Skeletal muscle cell (primary cell): ENCODE measurements around the gene CDC42SE1.
"Not testable (repeated sequence)": the region's sequence is repeated elsewhere in the genome, so short reads cannot be mapped to it uniquely, and the experiment has no call there.

ENCODE experiments used
- DNase-seq: peaks from one replicate; pipeline ENCODE4 v3.0.0-alpha.2; 2010; ENCODE audit warnings: low read depth
- H3K4me3 ChIP-seq: 2 replicates; pipeline ENCODE4 v1.5.1; 2011; ENCODE audit warnings: low read depth, mild to moderate bottlenecking, control low read depth, low read length, moderate library complexity

CDC42SE1 gene

GRCh38 chr1:151059109-151060006 lies at the start of gene CDC42SE1:
Gene CDC42SE1 (minus strand): TSS chr1:151059622. CDS start chr1:151055730, 3,892 bp downstream.
- peak within 1 kb of the TSS; percentile 77 for H3K4me3 ChIP-seq
- no peak for DNase-seq

- no peak overlapping the region for H3K4me3 ChIP-seq
- no peak for DNase-seq
Measured at GRCh38 chr1:151108331-151108730, 48.9 kb upstream of the CDC42SE1 start.

DNA sequence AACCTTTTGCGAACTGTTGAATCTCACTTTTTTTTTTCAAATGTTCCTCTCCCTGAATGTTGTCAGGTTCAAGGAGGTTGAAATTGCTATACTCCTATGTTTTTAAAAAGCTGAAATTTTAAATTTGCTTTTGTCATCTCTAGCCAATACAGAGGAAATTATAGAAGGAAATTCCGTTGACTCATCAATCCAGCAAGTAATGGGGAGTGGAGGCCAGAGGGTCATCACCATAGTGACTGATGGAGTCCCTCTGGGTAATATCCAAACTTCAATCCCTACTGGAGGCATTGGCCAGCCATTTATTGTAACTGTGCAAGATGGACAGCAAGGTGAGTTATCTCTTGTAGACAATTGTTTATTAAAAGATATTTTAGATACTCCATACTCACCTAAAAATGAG lies 47.5 kb upstream of the CDC42SE1 start:
- DNase-seq, result no peak
- no peak overlapping the region for H3K4me3 ChIP-seq

DNA sequence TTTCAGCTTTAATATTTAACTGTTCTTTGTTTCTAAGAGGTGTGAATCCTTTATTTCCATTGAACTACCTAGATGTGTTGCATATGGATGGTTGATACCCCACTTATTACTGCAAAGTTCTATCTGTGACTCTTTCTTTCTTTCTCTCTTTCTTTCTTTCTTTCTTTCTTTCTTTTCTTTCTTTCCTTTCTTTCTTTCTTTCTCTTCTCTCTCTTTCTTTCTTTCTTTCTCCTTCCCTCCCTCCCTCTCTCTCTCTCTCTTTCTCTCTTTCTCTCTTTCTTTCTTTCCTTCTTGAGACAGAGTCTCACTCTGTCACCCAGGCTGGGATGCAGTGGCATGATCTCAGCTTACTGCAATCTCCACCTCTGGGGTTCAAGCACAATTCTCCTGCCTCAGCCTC lies 45.2 kb upstream of the CDC42SE1 start:
- DNase-seq, result no peak
- H3K4me3 ChIP-seq, result no peak overlapping the region

GRCh38 chr1:151098126-151098525 lies 38.7 kb upstream of the CDC42SE1 start:
- H3K4me3 ChIP-seq, result no peak overlapping the region
- DNase-seq, result no peak

GRCh38 chr1:151097426-151097825 lies 38.0 kb upstream of the CDC42SE1 start:
- not testable (repeated sequence) for DNase-seq, H3K4me3 ChIP-seq

- H3K4me3 ChIP-seq, result no peak overlapping the region
- DNase-seq, result no peak
Measured at GRCh38 chr1:151085953-151086559, 26.6 kb upstream of the CDC42SE1 start.

DNA sequence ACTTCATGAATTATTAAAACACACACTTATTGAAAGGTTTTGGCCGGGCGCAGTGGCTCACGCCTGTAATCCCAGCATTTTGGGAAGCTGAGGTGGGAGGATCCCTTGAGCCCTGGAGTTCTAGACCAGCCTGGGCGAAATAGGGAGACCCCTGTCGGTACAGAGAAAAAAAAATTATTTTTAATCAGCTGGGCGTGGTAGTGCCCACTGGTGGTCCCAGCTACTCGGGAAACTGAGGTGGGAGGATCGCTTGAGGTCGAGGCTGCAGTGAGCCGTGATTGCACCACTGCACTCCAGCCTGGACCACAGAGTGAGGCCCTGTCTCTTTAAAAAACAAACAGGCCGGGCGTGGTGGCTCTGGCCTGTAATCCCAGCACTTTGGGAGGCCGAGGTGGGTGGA lies 12.8 kb upstream of the CDC42SE1 start:
- no peak for DNase-seq
- no peak overlapping the region for H3K4me3 ChIP-seq

DNA sequence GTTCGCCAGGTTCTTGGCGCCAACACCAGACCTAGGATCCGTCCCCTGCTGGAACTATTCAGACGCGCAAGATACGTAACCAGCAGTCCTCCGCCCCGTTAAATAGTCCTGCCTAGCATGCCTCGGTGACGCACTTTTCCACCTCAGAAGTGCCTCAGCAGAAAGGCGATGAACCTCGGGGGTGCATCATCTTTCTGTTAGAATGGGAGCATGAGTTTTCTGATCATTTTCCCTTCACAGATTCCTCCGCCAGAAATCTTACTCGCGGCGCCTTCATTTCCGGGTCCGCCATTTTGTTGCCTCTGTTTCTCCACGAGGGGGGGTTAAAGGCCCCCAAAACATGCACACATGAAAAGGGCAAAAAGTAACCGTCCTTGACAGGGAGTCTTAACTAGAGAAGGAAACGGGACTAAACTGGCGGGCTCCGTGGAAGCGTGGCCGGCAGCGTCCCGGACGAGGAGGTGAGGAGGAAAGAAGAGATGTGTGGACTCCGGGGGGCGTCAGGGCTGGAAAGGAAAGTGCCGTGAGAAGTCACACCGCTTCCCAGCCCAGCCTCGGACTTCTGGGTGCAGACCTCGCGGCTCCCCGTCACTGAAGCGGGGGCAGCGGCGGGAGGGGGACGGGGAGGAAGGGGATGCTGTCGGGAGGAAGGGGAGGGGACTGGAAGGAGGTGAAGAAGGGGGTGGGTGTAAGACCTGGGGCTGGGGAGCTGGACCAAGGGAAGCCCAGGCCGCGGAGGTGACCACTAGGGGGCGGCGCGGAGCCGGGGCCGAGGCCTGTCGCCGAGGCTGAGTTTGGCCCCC lies 11.3 kb upstream of the CDC42SE1 start, which contains the start of gene GABPB2:
TSS of gene GABPB2 (plus strand) at position 288 of the 803 bp plus-strand sequence. CDS start 17,429 bp downstream, outside the sequence.
- DNase-seq, result peak; percentile 99
- H3K4me3 ChIP-seq, result peak within 1 kb of the TSS; percentile 61

DNA sequence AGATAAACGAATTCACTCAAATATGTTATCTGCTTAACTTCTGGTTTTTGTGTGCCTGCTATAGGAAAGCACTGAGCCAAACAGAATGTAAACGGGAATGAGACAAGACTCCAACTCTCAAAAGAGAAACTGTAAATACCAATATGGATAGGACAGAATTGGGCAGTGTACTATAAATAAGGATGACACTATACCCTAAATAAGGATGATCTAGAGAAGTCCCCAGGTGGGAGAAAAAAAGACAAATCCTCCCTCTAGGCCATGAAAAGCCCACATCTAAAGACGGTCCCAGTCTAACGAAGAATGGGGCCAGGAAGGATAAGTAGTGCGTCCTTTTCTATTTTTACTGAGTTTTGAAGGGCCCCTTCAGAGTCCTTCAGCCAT lies 9.7 kb upstream of the CDC42SE1 start:
- no peak for DNase-seq
- no peak overlapping the region for H3K4me3 ChIP-seq

DNA sequence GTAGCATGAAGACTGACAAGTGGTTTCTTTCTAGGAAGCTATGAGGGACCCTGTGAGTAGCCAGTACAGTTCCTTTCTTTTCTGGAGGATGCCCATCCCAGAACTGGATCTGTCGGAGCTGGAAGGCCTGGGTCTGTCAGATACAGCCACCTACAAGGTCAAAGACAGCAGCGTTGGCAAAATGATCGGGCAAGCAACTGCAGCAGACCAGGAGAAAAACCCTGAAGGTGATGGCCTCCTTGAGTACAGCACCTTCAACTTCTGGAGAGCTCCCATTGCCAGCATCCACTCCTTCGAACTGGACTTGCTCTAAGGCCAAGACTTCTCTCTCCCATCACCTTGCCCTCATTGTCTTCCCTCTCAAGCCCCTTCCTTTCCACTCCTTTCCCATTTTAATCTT lies 7.8 kb upstream of the CDC42SE1 start:
- H3K4me3 ChIP-seq, result no peak overlapping the region
- DNase-seq, result no peak

- no peak for DNase-seq
Measured at GRCh38 chr1:151065089-151065645, 5.7 kb upstream of the CDC42SE1 start.

GRCh38 chr1:151062741-151063371 lies 3.4 kb upstream of the CDC42SE1 start:
- no peak for DNase-seq

More at GRCh38 chr1:151065089-151065645, 5.7 kb upstream of the CDC42SE1 start:
- no peak overlapping the region for H3K4me3 ChIP-seq

DNA sequence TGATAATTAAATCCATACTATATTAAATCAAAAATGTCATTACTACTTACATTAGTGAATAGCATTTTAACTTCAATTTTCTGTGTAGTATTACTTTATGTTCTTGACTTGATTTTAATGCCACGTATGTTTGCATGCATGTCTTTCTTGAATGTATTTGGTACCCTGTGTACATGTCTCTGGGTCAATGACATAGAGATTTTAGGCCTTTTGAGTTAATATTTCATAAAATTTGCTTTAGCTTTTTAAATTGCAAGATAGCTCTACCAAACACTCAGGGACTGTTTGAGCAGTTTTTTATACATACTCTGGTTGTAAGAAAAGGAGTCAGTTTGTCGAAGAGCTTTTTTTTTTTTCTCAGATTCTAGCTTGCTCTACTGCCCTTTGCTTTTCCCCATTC lies 2.3 kb upstream of the CDC42SE1 start:
- DNase-seq, result no peak
- H3K4me3 ChIP-seq, result peak overlapping the region; percentile 77

More at GRCh38 chr1:151062741-151063371, 3.4 kb upstream of the CDC42SE1 start:
- H3K4me3 ChIP-seq, result peak overlapping the region; percentile 8

DNA sequence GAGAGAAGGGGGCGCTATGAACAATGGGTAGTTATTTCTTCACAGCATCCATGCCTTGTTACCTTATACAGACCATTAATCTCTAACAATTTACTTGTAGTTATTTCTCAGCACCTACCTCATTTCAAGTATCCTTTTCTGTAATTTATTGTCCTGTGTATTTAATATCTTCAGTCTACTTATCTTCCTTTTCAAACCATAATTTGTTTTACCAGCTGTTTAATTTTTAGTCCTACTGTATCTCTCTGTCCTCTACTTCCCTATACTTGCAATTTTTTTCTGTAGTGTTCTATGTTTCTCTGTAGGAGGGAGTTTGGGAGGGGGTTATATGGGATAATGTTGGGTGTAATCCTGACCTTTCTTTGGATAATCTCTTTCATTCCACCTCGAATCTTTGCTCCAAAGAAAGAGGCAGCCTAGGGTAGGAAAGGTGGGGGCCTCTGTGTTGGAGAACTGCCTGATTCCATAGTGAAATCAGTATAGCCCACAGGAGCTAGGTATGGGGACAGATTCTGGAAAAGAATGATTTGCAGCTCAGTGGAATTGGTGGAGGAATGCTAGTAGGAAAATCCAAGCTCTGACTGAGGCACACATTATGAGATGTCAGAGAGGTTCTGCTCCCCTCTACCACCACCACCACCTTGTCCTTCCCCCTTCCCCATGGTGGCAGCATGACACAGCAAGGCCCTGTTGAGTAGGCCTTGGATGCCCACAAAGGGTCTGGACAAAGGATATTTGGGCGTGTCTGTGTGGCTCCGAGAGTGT lies 1.4 kb upstream of the CDC42SE1 start:
- DNase-seq, result no peak
- peak overlapping the region; percentile 77 for H3K4me3 ChIP-seq

- no peak for DNase-seq
- H3K4me3 ChIP-seq, result peak within 1 kb of the TSS; percentile 77
Measured at GRCh38 chr1:151060007-151060656, 710 bp upstream of the CDC42SE1 start, which contains the start of gene MLLT11. Gene MLLT11 (plus strand): TSS chr1:151060397. CDS start chr1:151067225, 6,828 bp downstream.

DNA sequence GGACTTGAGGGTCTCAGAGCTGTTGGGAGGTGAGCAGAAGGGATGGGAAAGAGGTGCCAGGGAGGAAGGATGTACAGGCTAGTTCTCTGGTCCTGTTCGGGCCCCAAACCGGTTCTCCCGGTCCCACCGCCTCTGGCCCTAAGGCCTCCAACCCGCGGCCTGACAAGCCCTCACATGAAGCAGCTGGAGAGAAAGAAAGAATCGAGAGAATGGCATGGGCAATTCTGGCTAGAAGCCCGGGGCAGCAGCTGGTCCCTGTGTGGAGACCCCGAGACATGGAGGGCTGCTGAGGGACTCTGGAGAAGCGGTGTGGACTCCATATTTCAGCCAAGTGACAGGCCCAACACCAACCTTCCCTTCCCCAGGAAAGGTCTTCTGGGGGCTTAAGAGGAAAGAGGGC lies 730 bp downstream of the CDC42SE1 start:
- no peak for DNase-seq
- H3K4me3 ChIP-seq, result peak overlapping the region; percentile 77

GRCh38 chr1:151056149-151056548 lies 3.3 kb downstream of the CDC42SE1 start:
- no peak for DNase-seq
- no peak overlapping the region for H3K4me3 ChIP-seq
